ACC112 (cell line): ENCODE data around the gene SCML2.
A peak's percentile ranks its signal among the peaks of the same experiment; 100 is the strongest.

Source experiments
- H2AFZ ChIP-seq: fragments of 200-600 bp; sonication (generic); one replicate; pipeline ENCODE4 v1.6.0; 2017; ENCODE audit warnings: antibody characterized with exemption, low read length; ENCODE audit not compliant: unreplicated experiment
- H3K27ac ChIP-seq: fragments of 200-600 bp; sonication (generic); 2 replicates; pipeline ENCODE4 v1.5.1; 2014; ENCODE audit warnings: low read depth, mild to moderate bottlenecking, antibody characterized with exemption, low read length, moderate library complexity
- H3K27me3 ChIP-seq: fragments of 200-600 bp; sonication (generic); 2 replicates; pipeline ENCODE4 v1.6.1; 2014; ENCODE audit warnings: mild to moderate bottlenecking, antibody characterized with exemption, low read length, moderate library complexity, mixed read lengths; ENCODE audit not compliant: insufficient read depth
- H3K36me3 ChIP-seq: fragments of 200-600 bp; sonication (generic); 2 replicates; pipeline ENCODE4 v1.6.1; 2016; ENCODE audit warnings: mild to moderate bottlenecking, antibody characterized with exemption, low read length, moderate library complexity, mixed read lengths; ENCODE audit not compliant: insufficient read depth
- H3K4me1 ChIP-seq: fragments of 200-600 bp; sonication (generic); one replicate; pipeline ENCODE4 v1.6.1; 2016; ENCODE audit warnings: low read length, mixed read lengths; ENCODE audit not compliant: insufficient read depth, unreplicated experiment, control insufficient read depth
- H3K4me3 ChIP-seq: fragments of 200-600 bp; sonication (generic); 2 replicates; pipeline ENCODE4 v1.5.1; 2014; ENCODE audit warnings: mild to moderate bottlenecking, low read depth, low read length
- H3K79me2 ChIP-seq: fragments of 200-600 bp; sonication (generic); one replicate; pipeline ENCODE4 v1.6.0; 2016; ENCODE audit warnings: low read length; ENCODE audit not compliant: control insufficient read depth, unreplicated experiment, insufficient read depth

Gene SCML2

GRCh38 chrX:18353931-18354368, 538 bp downstream of the SCML2 start:
- no peaks in the 10 kb centered on the region for H3K36me3 ChIP-seq
- H2AFZ ChIP-seq = peak overlapping the region; percentile 95
- no peak overlapping the region for H3K27ac ChIP-seq
- H3K4me1 ChIP-seq = peaks cover 24% of the 10 kb centered on the region
- peaks cover 29% of the 10 kb centered on the region for H3K79me2 ChIP-seq
- peaks cover 8% of the 10 kb centered on the region for H3K27me3 ChIP-seq
- H3K4me3 ChIP-seq = peak overlapping the region; percentile 88

DNA sequence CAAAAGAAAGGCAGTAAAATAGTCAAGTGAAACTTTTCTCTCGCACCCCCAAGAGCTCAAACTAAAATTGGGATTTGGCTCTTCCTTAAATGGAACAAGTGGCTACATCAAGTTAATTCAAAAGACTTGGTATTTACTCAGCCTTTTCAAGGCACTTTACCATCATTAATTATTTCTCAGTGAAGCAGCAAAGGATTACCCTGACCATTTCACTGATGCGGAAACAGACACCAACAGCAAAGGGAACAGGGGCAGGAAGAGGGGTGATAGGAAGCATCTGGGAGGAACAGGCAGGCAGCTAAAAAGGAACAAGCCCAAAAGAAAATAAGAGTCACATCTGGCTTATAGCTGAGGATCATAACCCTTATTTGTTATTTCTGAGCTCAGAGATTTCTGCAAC, 2.7 kb downstream of the SCML2 start:
- Histone ChIP-seq H3K4me1 (peaks cover 32% of the 10 kb centered on the region), H2AFZ (no peak overlapping the region), H3K36me3 (no peaks in the 10 kb centered on the region), H3K4me3 (no peak overlapping the region), H3K79me2 (peaks cover 36% of the 10 kb centered on the region), H3K27ac (no peak overlapping the region), H3K27me3 (no peaks in the 10 kb centered on the region)

GRCh38 chrX:18348047-18348446, 6.4 kb downstream of the SCML2 start:
- no peak overlapping the region for H2AFZ ChIP-seq
- H3K27me3 ChIP-seq = no peaks in the 10 kb centered on the region
- no peak overlapping the region for H3K27ac ChIP-seq
- peaks cover 23% of the 10 kb centered on the region for H3K4me1 ChIP-seq
- no peaks in the 10 kb centered on the region for H3K36me3 ChIP-seq
- peaks cover 40% of the 10 kb centered on the region for H3K79me2 ChIP-seq
- no peak overlapping the region for H3K4me3 ChIP-seq

- Histone ChIP-seq H3K27ac (no peak overlapping the region), H2AFZ (no peak overlapping the region), H3K79me2 (no peaks in the 10 kb centered on the region), H3K4me1 (no peaks in the 10 kb centered on the region), H3K27me3 (no peaks in the 10 kb centered on the region), H3K4me3 (no peak overlapping the region), H3K36me3 (0 out of 2 replicates have a peak, but pooled peaks cover 10% of the 10 kb centered on the region)
Observed at GRCh38 chrX:18309401-18309800, 45.1 kb downstream of the SCML2 start.

GRCh38 chrX:18297251-18297650, 57.2 kb downstream of the SCML2 start:
- H3K4me1 ChIP-seq = no peaks in the 10 kb centered on the region
- no peak overlapping the region for H2AFZ ChIP-seq
- no peaks in the 10 kb centered on the region for H3K36me3 ChIP-seq
- H3K4me3 ChIP-seq = no peak overlapping the region
- no peak overlapping the region for H3K27ac ChIP-seq
- H3K27me3 ChIP-seq = no peaks in the 10 kb centered on the region
- peaks cover 3% of the 10 kb centered on the region for H3K79me2 ChIP-seq

- peaks cover 5% of the 10 kb centered on the region for H3K4me1 ChIP-seq
- H3K79me2 ChIP-seq = peaks cover 3% of the 10 kb centered on the region
- H3K27me3 ChIP-seq = no peaks in the 10 kb centered on the region
- H3K36me3 ChIP-seq = no peaks in the 10 kb centered on the region
- no peak overlapping the region for H3K27ac ChIP-seq
- H2AFZ ChIP-seq = no peak overlapping the region
- H3K4me3 ChIP-seq = no peak overlapping the region
Observed at GRCh38 chrX:18294893-18295292, 59.6 kb downstream of the SCML2 start.

- no peaks in the 10 kb centered on the region for H3K36me3 ChIP-seq
- H3K4me3 ChIP-seq = no peak overlapping the region
- H3K79me2 ChIP-seq = peaks cover 3% of the 10 kb centered on the region
- no peaks in the 10 kb centered on the region for H3K27me3 ChIP-seq
- no peak overlapping the region for H3K27ac ChIP-seq
- H3K4me1 ChIP-seq = peaks cover 5% of the 10 kb centered on the region
- no peak overlapping the region for H2AFZ ChIP-seq
Observed at GRCh38 chrX:18291006-18291545, 63.4 kb downstream of the SCML2 start.

- no peak overlapping the region for H3K27ac ChIP-seq
- peaks cover 5% of the 10 kb centered on the region for H3K4me1 ChIP-seq
- H3K27me3 ChIP-seq = no peaks in the 10 kb centered on the region
- H2AFZ ChIP-seq = no peak overlapping the region
- peaks cover 2% of the 10 kb centered on the region for H3K79me2 ChIP-seq
- no peaks in the 10 kb centered on the region for H3K36me3 ChIP-seq
- 0 out of 2 replicates have a peak overlapping the region, but pooled peaks have one; percentile 16 for H3K4me3 ChIP-seq
Observed at GRCh38 chrX:18290200-18290599, 64.3 kb downstream of the SCML2 start.

GRCh38 chrX:18288716-18289115, 65.8 kb downstream of the SCML2 start:
- Histone ChIP-seq H3K4me3 (no peak overlapping the region), H3K4me1 (peaks cover 5% of the 10 kb centered on the region)

DNA sequence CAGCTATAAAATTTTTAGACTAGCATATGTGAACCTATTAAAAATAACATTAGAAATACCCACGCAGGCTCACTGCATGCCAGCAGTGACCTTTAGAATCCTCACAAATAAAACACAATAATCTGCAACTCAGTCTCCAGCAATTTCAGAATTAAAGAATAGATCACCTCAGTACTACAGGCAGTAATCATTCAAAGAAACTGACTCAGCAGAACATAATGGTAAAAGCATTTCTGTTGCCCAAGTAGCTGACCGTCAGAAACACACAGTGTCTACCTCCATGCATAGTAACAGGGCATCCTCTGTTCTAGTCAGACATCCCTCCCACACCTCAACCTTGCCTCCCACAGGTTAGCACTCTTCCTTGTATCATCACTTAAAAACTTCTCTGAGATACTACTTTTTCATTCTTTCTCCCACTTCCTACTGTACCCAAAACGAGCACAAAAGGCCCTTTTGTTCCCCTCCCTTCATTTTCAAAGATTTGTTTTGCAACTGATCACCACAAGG, 68.1 kb downstream of the SCML2 start:
- no peaks in the 10 kb centered on the region for H3K27me3 ChIP-seq
- peaks cover 5% of the 10 kb centered on the region for H3K4me1 ChIP-seq
- H3K27ac ChIP-seq = no peak overlapping the region
- no peak overlapping the region for H3K4me3 ChIP-seq
- peaks cover 2% of the 10 kb centered on the region for H3K79me2 ChIP-seq
- no peak overlapping the region for H2AFZ ChIP-seq
- H3K36me3 ChIP-seq = no peaks in the 10 kb centered on the region

More at GRCh38 chrX:18288716-18289115, 65.8 kb downstream of the SCML2 start:
- Histone ChIP-seq H3K36me3 (no peaks in the 10 kb centered on the region), H3K27ac (no peak overlapping the region), H3K79me2 (peaks cover 2% of the 10 kb centered on the region), H2AFZ (no peak overlapping the region), H3K27me3 (no peaks in the 10 kb centered on the region)

- Histone ChIP-seq H2AFZ (no peak overlapping the region), H3K4me1 (no peaks in the 10 kb centered on the region), H3K27ac (no peak overlapping the region), H3K79me2 (peaks cover 6% of the 10 kb centered on the region), H3K4me3 (no peak overlapping the region), H3K36me3 (no peaks in the 10 kb centered on the region), H3K27me3 (no peaks in the 10 kb centered on the region)
Observed at GRCh38 chrX:18278449-18278848, 76.0 kb downstream of the SCML2 start.
